CD4-positive, alpha-beta T cell treated with Interleukin-4 for 1 hour (primary cell): ENCODE data around the gene STK24.

Source experiments
- DNase-seq, 2 donors: peaks; one replicate each; pipeline ENCODE4 v3.0.0-alpha.2; 2020 to 2022

STK24 gene

DNA sequence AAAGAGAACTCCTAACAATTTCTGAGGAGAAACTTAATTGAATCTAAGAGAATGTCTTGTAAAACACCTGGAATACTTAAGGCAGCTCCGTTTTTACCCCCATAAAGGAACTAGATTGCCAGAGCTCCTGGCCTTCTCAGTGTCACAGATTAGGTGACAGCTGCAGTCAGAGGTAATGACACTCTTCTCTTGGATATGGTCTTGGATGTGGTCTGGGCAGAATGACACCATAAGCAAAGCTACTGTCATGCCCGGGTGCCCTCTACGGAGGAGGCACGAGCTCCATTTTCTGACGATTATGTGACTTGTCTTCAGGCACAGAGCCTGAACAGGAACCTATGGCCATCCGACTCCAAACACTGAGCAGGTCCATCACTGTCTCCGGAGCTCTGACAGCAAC is 46.7 kb downstream of the STK24 start:
- no peak for DNase-seq

DNA sequence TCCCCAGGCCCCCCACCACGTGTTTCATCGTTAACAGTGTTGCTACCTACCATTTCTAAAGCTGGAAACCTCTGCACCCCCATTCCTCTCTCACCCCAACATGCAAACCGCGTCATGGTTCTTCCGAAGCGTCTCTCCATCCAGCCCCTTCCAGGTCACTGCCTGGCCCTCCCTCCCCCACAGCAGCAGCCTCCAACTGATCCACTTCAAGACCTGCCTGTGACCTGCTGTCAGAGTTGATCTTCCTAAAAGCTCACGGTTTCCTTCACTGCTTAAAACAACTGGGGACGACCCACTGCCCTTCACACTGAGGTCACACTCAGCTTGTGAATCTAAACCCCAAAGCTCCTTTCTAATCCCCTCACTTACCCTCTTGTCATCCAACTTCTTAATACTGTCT is 47.7 kb downstream of the STK24 start:
- DNase-seq: no peak

DNA sequence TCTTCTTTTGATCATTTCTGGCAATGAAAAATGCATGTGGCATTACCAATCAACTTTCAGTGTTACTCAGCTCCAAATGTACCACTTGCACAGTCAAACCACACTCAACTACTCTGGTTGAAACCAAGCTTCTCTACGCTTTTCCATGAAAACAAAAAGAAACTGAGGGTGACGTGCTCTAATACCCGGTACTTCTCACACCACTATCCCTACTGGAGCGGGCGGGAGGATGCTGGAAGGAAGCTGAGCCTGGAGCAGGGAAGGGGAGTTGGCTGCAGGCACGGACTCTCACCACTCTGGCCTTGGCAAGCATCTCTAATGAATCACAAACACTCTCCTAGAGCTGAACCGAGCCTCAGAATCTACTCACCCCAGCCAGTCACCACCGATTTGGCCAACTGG is 48.2 kb downstream of the STK24 start:
- DNase-seq: no peak

- DNase-seq: no peak
Measured at GRCh38 chr13:98527526-98527925, 49.4 kb downstream of the STK24 start.

GRCh38 chr13:98526182-98526512 is 50.8 kb downstream of the STK24 start:
- DNase-seq: no peak

DNA sequence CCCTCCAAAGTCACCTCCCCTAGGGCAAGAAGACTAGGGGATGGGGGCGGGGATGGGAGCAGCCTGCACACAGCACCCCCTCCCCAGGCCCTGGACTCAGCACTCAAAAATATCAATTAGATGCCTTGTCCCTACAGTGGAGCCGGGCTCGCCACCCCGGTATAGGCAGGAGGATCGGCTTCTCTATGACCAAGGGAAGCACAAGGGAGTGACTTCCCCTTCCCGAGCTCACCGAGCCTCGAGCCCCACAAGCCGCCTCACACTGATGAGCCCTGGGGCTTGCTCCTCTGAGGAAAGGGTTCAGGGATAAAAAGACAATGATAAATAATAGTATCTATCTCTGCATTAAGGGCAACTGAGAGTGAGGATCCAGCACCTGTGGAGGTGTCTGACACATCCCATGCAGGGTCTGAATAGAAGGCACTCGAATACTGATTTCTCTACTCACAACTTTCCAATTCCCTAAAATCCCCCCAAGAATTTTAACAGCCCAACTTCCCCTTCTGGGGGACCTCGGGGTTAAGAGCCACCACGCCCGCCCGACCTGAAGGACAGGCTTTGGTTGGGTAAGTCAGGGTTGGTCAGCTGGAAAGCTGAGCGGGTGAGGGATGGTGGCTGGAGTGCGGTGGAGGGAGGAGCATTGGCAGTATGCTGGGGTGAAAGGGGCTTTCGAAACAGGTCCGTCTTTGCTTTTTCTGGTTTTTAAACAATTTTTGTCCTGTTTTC is 51.3 kb downstream of the STK24 start:
- no peak for DNase-seq

DNA sequence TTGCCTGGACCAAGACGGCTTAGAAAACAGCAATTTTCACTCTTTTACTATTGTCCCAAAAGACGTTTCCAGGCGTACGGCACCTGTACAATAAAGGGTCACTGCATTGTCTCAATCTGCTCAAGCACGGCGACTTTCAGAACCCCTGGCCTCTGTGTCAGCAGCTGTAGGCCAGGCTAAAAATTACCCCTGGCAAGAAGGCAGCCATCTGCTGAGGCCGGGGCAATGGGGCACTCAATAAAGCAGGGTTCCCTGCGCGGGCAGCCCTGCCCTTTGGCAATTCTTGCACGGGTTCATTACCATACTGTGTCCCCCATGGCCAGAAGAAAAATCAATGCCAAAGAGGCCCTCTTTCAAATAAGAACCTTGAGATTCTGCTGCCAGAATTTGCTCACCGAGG is 52.1 kb downstream of the STK24 start:
- no peak for DNase-seq

DNA sequence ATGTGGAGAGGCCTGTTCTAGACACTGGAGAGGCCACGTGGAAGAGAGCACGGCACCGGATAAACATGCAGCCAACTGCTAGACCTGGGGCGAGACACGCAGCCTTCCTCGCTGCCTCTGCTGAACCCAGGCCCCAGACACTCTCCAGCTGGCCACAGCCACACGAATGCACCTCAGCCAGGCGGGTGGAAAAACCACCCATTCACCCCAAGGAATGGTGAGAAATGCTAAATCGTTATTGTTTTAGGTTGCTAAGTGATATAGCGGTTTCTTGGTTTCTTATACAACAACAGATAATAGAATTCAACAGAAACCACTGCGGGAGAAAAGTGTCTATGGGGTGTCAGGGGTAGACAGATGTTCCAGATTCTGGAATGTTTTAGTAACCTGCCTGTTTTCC is 52.5 kb downstream of the STK24 start:
- peak in 1 of 2 donors; percentile 38 for DNase-seq

DNA sequence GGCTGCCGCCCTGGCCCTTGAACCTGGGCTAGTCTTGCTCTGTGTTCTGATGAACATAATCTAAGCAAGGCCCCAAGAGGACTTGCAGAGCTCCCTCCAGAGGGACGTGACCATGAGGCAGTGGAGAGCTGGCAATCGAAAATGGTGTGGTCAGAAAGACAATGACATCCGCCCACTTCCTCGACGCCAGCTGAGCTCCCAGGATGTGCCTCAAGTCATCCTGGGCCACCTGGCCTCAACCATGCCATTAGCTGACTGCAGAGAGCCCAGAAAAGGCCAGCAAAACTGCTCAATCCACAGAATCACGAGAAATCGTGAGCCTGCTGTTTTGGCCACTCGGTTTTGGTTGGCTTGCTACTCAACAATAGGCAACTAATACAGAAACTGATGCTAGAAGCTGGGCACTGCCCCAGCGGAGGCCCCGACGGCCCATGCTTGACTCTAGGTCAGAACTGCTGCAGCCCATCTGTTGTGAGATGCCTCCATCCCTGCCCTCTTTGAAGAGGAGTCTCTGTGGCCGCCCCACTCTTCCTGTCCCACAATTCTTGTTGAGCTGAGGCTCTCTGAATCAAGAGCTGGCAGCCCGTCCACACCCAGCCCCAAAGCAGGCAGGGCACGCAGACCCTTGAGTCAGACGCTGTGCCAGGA is 53.3 kb downstream of the STK24 start:
- no peak for DNase-seq

DNA sequence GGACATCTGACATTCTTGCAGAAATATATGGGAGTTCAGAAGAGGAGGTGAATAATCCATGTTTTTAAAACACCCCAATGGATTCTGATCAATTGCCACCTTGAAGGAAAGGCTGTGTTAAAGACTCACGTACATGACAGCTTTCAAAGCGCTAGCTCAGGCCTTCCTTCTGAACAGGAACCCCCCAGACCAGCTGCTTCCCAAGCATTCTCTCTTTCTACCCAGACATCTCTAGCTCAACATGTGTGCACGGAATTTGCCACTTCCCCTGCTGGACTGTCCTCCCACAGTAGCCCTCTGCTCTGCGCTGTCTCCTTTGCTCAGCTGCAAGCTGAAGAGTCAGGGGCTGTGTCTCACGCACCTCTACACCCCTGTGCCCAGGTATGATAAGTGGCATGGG is 54.5 kb downstream of the STK24 start:
- no peak for DNase-seq

DNA sequence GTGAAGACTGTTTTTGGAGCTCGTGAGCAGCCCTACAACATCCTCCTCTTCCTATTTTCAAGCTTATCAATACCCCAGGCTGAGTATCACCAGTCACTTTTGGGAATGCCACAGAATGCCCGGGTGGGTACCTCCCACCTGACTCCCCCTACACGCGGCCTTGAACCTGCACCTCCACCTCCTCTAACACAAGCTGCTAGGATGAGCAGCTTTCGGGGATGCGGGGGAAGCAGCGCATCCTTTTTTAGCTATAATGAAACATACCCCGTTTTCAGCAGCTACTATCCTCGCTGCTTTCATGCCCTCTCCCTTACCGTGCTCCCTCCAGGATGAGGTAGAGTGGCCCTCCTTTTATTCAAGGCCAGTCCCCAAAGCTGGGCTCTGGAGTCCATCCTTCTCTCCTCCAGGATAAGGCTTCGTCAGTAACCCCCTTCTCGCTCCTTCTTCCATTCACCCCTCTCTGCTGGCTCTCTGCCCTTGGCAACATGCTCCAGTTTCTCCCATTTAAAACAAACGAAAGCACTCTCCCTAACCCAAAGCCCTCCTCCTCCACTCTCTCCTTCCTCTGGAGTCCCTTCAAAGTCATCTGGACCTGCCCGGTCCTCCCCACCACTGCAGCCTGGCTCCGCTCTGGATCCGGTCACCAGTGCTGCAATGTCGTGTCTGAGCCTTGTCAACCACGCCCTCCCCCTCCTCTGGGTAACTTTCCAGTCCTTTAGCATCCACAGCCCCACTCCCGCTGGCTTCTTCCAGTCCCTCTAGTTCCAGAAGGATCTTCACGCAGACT is 55.3 kb downstream of the STK24 start:
- no peak for DNase-seq

DNA sequence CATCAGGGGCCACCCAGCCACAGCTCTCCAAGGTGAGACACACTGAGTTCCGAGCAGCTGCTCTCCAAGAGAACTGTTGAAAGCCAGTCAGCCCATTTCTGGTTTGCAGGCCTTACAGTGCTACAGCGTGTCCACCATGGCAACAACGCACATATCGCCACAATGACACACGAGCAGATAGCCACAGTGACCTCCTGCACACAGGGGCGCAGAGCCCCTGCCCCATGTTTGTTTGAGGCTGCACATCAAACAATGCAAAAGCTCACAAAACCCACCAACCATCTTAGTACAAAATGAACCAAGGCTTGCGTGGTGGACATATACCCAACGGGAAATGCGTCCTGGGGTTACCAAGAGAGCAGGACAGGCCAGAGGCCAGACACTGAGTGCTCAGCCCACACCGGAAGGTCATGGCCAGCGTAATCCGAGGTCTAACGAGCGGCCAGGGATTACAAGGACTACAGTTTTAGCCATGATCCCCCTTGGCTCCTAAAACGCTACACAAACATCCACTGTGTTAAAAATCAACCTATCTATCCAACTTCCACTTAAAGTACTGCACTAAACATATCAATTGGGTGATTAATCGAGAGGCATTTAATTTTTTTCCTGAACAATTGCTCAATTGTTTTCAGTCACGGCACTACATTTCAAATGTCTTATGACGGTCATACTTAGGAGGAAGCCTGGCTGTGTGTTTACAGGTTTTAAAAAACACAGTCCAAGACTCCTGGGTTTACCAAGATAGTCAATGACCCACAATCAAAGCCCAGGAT is 56.0 kb downstream of the STK24 start:
- no peak for DNase-seq

DNA sequence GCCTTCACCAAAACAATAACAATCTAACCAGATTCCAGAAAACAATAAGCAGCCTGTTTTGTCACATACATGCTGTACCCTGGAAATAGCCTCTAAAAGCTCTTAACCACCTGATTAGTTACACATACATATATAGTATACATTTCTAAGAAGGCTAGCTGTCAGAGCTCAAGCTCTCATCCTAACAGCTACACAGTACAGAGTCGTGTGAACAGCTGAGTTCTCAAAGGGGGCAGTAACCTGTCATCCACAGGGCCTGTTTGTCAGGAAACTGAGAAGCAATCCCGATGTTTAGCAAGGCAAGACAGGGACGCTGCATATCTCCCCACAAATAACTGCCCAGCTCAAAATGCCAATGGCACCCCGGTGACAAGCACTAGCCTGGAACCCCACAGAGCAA is 56.9 kb downstream of the STK24 start:
- DNase-seq: no peak

DNA sequence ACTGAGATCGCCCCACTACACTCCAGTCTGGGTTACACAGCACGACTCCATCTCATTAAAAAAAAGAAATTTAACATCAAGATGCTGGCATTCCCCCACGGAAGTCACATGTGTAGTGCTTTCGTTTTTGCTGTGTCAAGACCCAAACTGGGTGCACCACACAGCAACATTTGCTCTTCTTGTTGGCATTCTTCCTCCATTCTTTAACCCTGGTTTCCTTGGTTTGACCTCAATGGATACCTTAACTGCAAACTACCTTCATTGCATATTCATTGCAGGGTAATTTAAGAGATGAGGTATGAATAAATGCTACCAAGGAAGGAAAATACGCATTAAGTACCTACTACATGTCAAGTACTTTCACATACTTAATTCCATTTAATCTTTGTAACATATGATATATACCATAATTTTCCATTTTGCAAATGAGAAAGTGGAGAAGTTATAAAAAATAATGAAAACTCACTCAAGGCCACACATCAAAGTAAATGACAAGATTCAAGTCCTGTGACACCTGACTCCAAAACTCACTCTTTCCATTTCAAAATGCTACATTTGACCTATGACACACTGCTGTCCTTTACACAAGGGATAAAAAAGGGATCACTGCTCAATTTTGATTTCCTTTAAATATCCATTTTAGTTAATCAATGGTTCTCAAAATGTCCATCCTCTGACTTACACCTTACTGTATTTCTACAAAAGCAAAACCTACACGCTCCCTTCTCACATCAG is 59.2 kb downstream of the STK24 start:
- peak; percentile 35 to 70 for DNase-seq

DNA sequence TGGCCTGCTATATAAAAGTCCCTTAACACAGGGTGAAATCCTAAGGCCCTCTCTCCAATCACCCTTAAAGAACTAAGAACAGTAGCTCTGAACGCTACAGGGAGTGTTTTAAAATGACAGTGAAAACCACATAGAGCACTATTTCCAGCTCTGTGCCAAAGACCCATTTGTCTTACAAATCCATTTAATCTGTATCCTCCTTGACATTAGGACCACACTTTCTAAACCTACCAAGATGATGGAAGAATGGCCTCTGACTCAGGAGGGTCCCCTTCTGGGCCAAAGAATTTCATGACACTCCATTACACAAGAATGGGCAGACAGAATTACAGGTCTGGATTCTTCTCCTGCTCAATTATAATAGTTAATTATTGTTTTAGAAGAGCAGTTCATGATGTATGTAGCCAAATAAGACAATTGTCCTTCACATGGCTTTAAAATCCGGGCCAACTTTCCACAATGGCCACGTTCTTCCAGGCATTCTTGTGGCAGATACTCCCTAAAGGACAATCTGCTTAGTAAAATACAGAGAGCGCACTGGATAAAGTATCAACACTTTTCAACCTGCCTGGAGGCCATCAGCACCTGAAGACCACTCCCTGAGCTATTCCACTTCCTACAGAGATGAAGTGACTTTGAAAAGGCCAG is 61.0 kb downstream of the STK24 start:
- DNase-seq: no peak

DNA sequence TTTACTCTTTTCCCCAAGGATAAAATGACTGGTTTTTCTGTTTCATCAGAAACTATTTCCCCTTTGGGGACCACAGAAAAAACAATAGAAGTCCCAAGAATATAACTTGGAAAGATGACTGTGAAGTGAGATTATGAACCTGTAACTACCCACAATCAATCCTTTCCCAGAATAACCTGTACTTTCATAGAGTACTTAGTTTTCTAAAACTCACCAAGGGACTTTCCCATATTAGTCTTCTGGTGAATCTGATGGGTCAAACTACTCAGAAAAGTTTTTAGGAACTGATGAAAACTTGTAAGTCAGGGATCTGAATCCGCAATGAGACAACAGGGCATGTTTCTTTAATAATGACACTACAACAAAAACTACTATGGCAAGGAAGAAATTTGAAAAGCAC is 62.6 kb downstream of the STK24 start:
- no peak for DNase-seq

DNA sequence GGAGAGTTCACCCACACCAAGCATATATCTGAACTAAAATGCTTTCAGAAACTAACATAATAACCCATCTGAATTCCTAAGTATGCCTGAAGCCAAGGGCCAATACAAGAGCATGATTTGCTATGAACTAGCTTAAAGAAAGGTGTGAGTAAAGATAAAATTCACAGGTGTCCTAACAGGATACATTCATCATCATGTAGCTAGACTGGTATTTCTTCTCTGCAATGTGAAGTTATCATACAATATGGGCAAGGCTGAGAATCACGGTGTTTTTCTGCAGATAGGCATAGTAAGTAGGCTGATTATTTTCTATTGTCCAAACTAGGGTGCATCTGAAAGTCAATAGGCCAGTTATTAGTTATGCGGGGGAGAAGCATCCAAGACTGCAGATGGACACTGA is 63.1 kb downstream of the STK24 start:
- DNase-seq: no peak

GRCh38 chr13:98512774-98513665 is 63.9 kb downstream of the STK24 start:
- DNase-seq: no peak

- peak in 1 of 2 donors; percentile 42 for DNase-seq
Measured at GRCh38 chr13:98511435-98511834, 65.5 kb downstream of the STK24 start.

- no peak for DNase-seq
Measured at GRCh38 chr13:98510156-98510509, 66.8 kb downstream of the STK24 start.
